A549 (cell line): ENCODE data around the gene USP22.

Experiments used
- CBX2 ChIP-seq: fragments of 200-600 bp; sonication (generic); IDR thresholded peaks from 2 replicates; pipeline ENCODE4 v1.6.1; 2016; ENCODE audit warnings: low read depth, mild to moderate bottlenecking, borderline replicate concordance
- CHD2 ChIP-seq: fragments of 150-350 bp; IDR thresholded peaks from 2 replicates; pipeline ENCODE4 v1.6.1; 2014; ENCODE audit warnings: low read length; ENCODE audit not compliant: partially characterized antibody
- CTCF ChIP-seq: fragments of >200 bp; sonication (Bioruptor Twin); formaldehyde crosslinking; IDR thresholded peaks from 3 replicates; pipeline ENCODE4 v1.5.1; 2016
- E2F6 ChIP-seq: IDR thresholded peaks from 2 replicates; pipeline ENCODE4 v1.6.1; 2012; ENCODE audit warnings: low read depth, borderline replicate concordance
- EP300 ChIP-seq, 2 experiments: fragments of >200 bp; sonication (Bioruptor Twin); formaldehyde crosslinking; IDR thresholded peaks; 2 replicates in 1 of 2; 3 replicates in 1 of 2; pipeline ENCODE4 v1.6.1; 2016 to 2017
- HMGXB4 ChIP-seq: fragments of 250-450 bp; sonication (Bioruptor Pico); IDR thresholded peaks from 2 replicates; pipeline ENCODE4 v1.5.0; 2021; ENCODE audit warnings: mild to moderate bottlenecking, moderate library complexity, borderline replicate concordance
- NFE2L2 ChIP-seq: fragments of 150-350 bp; conservative IDR thresholded peaks from 2 replicates; pipeline ENCODE4 v1.6.1; 2014; ENCODE audit warnings: low read length
- POLR2A ChIP-seq: IDR thresholded peaks from 2 replicates; pipeline ENCODE4 v1.6.1; 2012; ENCODE audit warnings: mild to moderate bottlenecking, low read length
- RAD21 ChIP-seq, 2 experiments: fragments of >200 bp in 1 of 2; sonication (Bioruptor Twin) in 1 of 2; formaldehyde crosslinking in 1 of 2; IDR thresholded peaks in 1 of 2; conservative IDR thresholded peaks in 1 of 2; 2 replicates in 1 of 2; 3 replicates in 1 of 2; pipeline ENCODE4 v1.6.1; 2012 to 2018; ENCODE audit warnings: inconsistent platforms in 1 of 2
- RNF2 ChIP-seq: fragments of 200-600 bp; sonication (generic); IDR thresholded peaks from 2 replicates; pipeline ENCODE4 v1.6.1; 2016; ENCODE audit warnings: low read depth, mild to moderate bottlenecking, antibody characterized with exemption, moderate library complexity, borderline replicate concordance
- USF2 ChIP-seq: fragments of 450-650 bp; IDR thresholded peaks from 2 replicates; pipeline ENCODE4 v1.6.1; 2014; ENCODE audit warnings: antibody characterized with exemption

- TF ChIP-seq CHD2 (no peak), E2F6 (no peak), CTCF (no peak), POLR2A (no peak), CBX2 (no peak), HMGXB4 (CRISPR knock-in tag) (no peak), RNF2 (no peak), EP300 (IDR thresholded peaks at IDR 0.05) (no peak), RAD21 (conservative IDR thresholded peaks at IDR 0.05 in 1 of 2, IDR thresholded peaks at IDR 0.05 in 1 of 2) (no peak), NFE2L2 (no peak), USF2 (no peak)
Measured at GRCh38 chr17:20987511-20987910, 55.3 kb downstream of the USP22 start.
